Uterus (tissue), 2 donors: ENCODE measurements around the gene CCNQ.

Experiments
- POLR2A ChIP-seq, 2 donors: fragments of 450-650 bp; IDR thresholded peaks; one replicate each; pipeline ENCODE4 v1.6.1; 2016; ENCODE audit warnings: antibody characterized with exemption in 2 of 2, mild to moderate bottlenecking in 1 of 2, moderate library complexity in 1 of 2
- TF ChIP-seq, protein P1 (sequence below), 4 experiments: fragments of 200-600 bp in 2 of 4; fragments of 450-650 bp in 2 of 4; sonication (generic) in 2 of 4; IDR thresholded peaks; one replicate each; pipeline ENCODE4 v1.5.1; 2016 to 2019; ENCODE audit warnings: antibody characterized with exemption in 4 of 4, mild to moderate bottlenecking in 2 of 4, moderate library complexity in 1 of 4

DNA sequence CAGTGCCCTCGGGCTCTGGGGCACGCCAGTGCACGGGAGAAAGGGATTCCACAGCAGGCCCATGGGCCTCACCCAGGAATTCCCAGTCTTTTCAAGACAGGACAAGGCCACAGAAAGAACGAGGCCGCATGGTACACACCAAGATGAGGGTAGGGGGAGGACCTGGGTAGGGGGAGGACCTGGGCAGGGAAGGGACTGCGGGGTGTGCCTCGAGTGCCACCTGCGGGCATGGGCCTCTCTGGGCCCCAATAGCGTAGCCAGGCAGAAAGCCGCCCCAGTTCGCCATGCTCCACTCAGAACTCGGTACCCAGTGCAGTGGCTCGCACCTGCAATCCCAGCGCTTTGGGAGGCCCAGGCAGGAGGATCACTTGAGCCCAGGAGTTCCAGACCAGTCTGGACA, 34.1 kb upstream of the CCNQ start:
- TF ChIP-seq, protein P1, sequence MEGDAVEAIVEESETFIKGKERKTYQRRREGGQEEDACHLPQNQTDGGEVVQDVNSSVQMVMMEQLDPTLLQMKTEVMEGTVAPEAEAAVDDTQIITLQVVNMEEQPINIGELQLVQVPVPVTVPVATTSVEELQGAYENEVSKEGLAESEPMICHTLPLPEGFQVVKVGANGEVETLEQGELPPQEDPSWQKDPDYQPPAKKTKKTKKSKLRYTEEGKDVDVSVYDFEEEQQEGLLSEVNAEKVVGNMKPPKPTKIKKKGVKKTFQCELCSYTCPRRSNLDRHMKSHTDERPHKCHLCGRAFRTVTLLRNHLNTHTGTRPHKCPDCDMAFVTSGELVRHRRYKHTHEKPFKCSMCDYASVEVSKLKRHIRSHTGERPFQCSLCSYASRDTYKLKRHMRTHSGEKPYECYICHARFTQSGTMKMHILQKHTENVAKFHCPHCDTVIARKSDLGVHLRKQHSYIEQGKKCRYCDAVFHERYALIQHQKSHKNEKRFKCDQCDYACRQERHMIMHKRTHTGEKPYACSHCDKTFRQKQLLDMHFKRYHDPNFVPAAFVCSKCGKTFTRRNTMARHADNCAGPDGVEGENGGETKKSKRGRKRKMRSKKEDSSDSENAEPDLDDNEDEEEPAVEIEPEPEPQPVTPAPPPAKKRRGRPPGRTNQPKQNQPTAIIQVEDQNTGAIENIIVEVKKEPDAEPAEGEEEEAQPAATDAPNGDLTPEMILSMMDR (IDR thresholded peaks at IDR 0.05): no peak
- no peak for TF ChIP-seq POLR2A (IDR thresholded peaks at IDR 0.05)
